Measurements from ENCODE around the gene GPRIN3.

DNA sequence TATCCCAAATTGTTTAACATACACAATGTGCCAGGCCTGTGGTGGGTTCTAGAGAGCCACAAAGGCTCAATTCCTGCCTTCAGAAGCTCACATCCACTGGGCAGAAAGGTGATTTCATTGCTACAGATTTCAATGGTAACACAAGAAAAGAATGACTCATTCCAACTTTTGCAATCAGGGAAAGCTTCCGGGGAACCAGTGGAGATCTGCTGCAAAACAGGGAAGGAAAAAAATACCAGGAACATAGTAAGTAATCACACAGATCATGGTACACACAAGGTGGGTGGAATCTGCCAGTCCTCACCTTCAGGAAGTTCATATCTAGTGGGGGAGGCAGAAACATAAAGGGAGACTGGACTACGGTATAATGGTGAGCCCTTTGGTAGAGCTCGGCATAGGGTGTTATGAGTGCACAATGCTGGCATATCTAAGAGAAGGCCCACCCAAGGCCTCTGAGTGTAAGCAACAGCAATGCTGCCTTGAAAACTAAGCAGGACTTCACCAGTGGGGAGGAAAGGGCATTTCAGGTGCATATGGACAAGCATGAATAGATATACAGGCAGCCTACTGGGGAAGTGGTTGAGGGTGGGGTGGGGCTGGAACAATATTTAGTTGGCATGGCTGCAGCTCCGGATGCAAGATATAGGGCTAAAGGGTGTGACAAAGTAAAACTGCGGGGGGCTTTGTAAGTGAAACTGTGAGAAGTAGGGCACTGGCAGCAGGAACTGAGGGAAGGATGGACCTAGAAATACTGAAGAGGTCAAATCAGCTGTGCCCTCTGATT, 24.2 kb downstream of the GPRIN3 start:
- TF ChIP-seq PML (IDR thresholded peaks at IDR 0.05; ENCODE audit: low read length), result no peak
- TF ChIP-seq RBBP5 (conservative IDR thresholded peaks at IDR 0.05), result no peak
- TF ChIP-seq BACH1 (IDR thresholded peaks at IDR 0.05; ENCODE audit: borderline replicate concordance), result no peak
- no peak for TF ChIP-seq TCF12 (IDR thresholded peaks at IDR 0.05; ENCODE audit: low read depth, low read length)
